ENCODE data around the gene HIGD2A.

The HIGD2A gene

GRCh38 chr5:176415240-176415951 is 26.8 kb downstream of the HIGD2A start:
- in situ Hi-C loops (cut with MboI; ENCODE audit: low sequenced_read_pairs) = no loop called here

GRCh38 chr5:176415952-176416924 is 27.7 kb downstream of the HIGD2A start, which contains the start of gene CLTB:
TSS of gene CLTB (minus strand) at chr5:176416539. CDS start at chr5:176416363, 176 bp downstream.
- in situ Hi-C loops (cut with MboI; ENCODE audit: low sequenced_read_pairs) = no loop called here

GRCh38 chr5:176416965-176417364 is 28.4 kb downstream of the HIGD2A start:
- in situ Hi-C loops (cut with MboI; ENCODE audit: low sequenced_read_pairs) = no loop called here

- in situ Hi-C loops (cut with MboI; ENCODE audit: low sequenced_read_pairs) = no loop called here
Measured at GRCh38 chr5:176418251-176418650, 29.7 kb downstream of the HIGD2A start.

GRCh38 chr5:176420086-176420485 is 31.5 kb downstream of the HIGD2A start:
- in situ Hi-C loops (cut with MboI; ENCODE audit: low sequenced_read_pairs) = no loop called here

GRCh38 chr5:176420972-176421544 is 32.5 kb downstream of the HIGD2A start:
- in situ Hi-C loops (cut with MboI; ENCODE audit: low sequenced_read_pairs) = no loop called here

GRCh38 chr5:176424181-176424580 is 35.6 kb downstream of the HIGD2A start:
- in situ Hi-C loops (cut with MboI; ENCODE audit: low sequenced_read_pairs) = no loop called here

- in situ Hi-C loops (cut with MboI; ENCODE audit: low sequenced_read_pairs) = no loop called here
Measured at GRCh38 chr5:176425138-176425537, 36.6 kb downstream of the HIGD2A start.

GRCh38 chr5:176425791-176426190 is 37.2 kb downstream of the HIGD2A start:
- in situ Hi-C loops (cut with MboI; ENCODE audit: low sequenced_read_pairs) = no loop called here

GRCh38 chr5:176426876-176427275 is 38.3 kb downstream of the HIGD2A start:
- in situ Hi-C loops (cut with MboI; ENCODE audit: low sequenced_read_pairs) = no loop called here

GRCh38 chr5:176427971-176428370 is 39.4 kb downstream of the HIGD2A start:
- in situ Hi-C loops (cut with MboI; ENCODE audit: low sequenced_read_pairs) = no loop called here

- in situ Hi-C loops (cut with MboI; ENCODE audit: low sequenced_read_pairs) = no loop called here
Measured at GRCh38 chr5:176429972-176430371, 41.4 kb downstream of the HIGD2A start.

GRCh38 chr5:176432707-176433106 is 44.2 kb downstream of the HIGD2A start:
- in situ Hi-C loops (cut with MboI; ENCODE audit: low sequenced_read_pairs) = no loop called here

- in situ Hi-C loops (cut with MboI; ENCODE audit: low sequenced_read_pairs) = no loop called here
Measured at GRCh38 chr5:176436656-176437055, 48.1 kb downstream of the HIGD2A start.

GRCh38 chr5:176438959-176439757 is 50.6 kb downstream of the HIGD2A start:
- in situ Hi-C loops (cut with MboI; ENCODE audit: low sequenced_read_pairs) = no loop called here

All from HL-60/S4 treated with phorbol 12-myristate 13-acetate at 8.2 ng/mL for 4 days and 3 days (cell line).